ENCODE measurements around the gene AGR3.

DNA sequence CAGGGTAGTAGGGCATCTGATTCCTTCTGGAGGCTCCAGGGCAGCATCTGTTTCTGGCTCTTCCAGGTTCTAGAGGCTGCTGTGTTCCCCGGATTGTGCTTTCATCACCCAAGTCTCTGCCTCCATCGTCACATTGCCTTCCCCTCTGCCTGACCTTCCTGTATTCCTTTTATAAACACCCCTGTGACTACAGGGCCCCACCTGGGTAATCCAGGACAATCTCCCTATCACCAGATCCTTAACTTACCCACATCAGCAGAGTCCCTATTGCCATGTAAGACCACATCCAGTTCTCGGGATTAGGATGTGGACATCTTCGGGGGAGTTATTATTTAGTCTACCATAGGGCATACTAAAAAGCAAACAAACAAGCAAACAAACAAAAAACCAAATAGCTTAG lies 39.4 kb upstream of the AGR3 start:
- TF ChIP-seq, protein P1, sequence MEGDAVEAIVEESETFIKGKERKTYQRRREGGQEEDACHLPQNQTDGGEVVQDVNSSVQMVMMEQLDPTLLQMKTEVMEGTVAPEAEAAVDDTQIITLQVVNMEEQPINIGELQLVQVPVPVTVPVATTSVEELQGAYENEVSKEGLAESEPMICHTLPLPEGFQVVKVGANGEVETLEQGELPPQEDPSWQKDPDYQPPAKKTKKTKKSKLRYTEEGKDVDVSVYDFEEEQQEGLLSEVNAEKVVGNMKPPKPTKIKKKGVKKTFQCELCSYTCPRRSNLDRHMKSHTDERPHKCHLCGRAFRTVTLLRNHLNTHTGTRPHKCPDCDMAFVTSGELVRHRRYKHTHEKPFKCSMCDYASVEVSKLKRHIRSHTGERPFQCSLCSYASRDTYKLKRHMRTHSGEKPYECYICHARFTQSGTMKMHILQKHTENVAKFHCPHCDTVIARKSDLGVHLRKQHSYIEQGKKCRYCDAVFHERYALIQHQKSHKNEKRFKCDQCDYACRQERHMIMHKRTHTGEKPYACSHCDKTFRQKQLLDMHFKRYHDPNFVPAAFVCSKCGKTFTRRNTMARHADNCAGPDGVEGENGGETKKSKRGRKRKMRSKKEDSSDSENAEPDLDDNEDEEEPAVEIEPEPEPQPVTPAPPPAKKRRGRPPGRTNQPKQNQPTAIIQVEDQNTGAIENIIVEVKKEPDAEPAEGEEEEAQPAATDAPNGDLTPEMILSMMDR (IDR thresholded peaks at IDR 0.05; ENCODE audit: extremely low read depth in 1 of 2, insufficient read depth in 1 of 2, low read depth in 1 of 2, low read length in 2 of 2): no peak
- TF ChIP-seq POLR2A (IDR thresholded peaks at IDR 0.05; ENCODE audit: low read depth, low read length): no peak
- no peak for TF ChIP-seq MYC (IDR thresholded peaks at IDR 0.05; ENCODE audit: low read depth, low read length)
- no peak for TF ChIP-seq EZH2 (IDR thresholded peaks at IDR 0.05; ENCODE audit: borderline replicate concordance, low read depth, low read length, severe bottlenecking)
- TF ChIP-seq POLR2AphosphoS5 (IDR thresholded peaks at IDR 0.05; ENCODE audit: insufficient read depth, low read depth, low read length): no peak
- TF ChIP-seq GATA2 (IDR thresholded peaks at IDR 0.05; ENCODE audit: insufficient read depth, insufficient read length, low read depth, low read length): no peak
- TF ChIP-seq, protein P2, sequence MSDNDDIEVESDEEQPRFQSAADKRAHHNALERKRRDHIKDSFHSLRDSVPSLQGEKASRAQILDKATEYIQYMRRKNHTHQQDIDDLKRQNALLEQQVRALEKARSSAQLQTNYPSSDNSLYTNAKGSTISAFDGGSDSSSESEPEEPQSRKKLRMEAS (IDR thresholded peaks at IDR 0.05; ENCODE audit: insufficient read depth, insufficient read length): no peak
- no peak for TF ChIP-seq FOS (IDR thresholded peaks at IDR 0.05; ENCODE audit: borderline replicate concordance, insufficient read depth, low read length)

All from endothelial cell of umbilical vein (primary cell).